ENCODE measurements around the gene MTA1. TPM values are rescaled to one million over a fixed set of nuclear protein-coding genes. Genes with fewer than 3 reads are reported as not detected.

Gene MTA1
- total and polyA plus RNA-seq, 2 donors = 32.5 to 80.8 TPM

DNA sequence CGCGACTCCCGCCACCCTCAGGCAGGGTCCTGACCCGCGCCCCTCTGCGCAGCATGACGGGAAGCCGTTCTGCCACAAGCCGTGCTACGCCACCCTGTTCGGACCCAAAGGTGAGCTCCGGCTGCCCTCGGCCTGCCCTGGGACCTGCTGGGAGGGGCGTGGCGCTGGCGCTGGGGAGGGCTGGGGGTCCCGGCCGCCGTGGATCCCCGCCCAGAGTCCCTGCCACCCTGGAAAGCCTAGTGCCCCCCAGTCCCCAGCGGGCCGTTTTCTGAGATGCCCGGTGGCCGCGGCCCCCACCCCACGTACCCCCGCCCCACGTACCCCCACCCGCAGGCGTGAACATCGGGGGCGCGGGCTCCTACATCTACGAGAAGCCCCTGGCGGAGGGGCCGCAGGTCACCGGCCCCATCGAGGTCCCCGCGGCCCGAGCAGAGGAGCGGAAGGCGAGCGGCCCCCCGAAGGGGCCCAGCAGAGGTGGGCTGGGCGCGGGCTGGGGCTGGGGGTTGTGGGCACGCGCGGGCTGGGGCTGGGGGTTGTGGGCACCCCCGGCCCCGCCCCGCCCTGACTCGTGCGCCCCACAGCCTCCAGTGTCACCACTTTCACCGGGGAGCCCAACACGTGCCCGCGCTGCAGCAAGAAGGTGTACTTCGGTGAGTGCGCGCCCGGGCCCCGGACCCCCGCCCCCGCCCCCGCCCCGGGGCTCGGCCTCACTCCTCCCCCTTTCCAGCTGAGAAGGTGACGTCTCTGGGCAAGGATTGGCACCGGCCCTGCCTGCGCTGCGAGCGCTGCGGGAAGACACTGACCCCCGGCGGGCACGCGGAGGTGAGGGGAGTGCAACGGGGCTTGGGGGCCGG, 59.0 kb downstream of the MTA1 start:
- Histone ChIP-seq H3K4me1 (ENCODE audit: control insufficient read depth in 2 of 2, insufficient read depth in 2 of 2, low read length in 2 of 2) (peaks cover 20 to 48% of the 10 kb centered on the region in 2 donors), H3K4me3 (ENCODE audit: low read length in 2 of 2) (no peak overlapping the region), H3K36me3 (ENCODE audit: control insufficient read depth in 2 of 2, insufficient read depth in 2 of 2, low read length in 1 of 2) (no peaks in the 10 kb centered on the region), H3K27ac (ENCODE audit: low read depth in 1 of 2, low read length in 1 of 2) (no peak overlapping the region), H3K9me3 (ENCODE audit: control insufficient read depth in 2 of 2, insufficient read depth in 1 of 2, low read length in 1 of 2) (peaks cover 8 to 30% of the 10 kb centered on the region in 2 donors), H3K27me3 (ENCODE audit: control insufficient read depth in 2 of 2, insufficient read depth in 1 of 2, low read length in 1 of 2) (peaks cover 66 to 95% of the 10 kb centered on the region in 2 donors)
- 45% methylated on average over 81 of the region's 81 CpGs for WGBS
- no peak for DNase-seq (ENCODE audit: low read depth in 6 of 9, low spot score in 9 of 9)

DNA sequence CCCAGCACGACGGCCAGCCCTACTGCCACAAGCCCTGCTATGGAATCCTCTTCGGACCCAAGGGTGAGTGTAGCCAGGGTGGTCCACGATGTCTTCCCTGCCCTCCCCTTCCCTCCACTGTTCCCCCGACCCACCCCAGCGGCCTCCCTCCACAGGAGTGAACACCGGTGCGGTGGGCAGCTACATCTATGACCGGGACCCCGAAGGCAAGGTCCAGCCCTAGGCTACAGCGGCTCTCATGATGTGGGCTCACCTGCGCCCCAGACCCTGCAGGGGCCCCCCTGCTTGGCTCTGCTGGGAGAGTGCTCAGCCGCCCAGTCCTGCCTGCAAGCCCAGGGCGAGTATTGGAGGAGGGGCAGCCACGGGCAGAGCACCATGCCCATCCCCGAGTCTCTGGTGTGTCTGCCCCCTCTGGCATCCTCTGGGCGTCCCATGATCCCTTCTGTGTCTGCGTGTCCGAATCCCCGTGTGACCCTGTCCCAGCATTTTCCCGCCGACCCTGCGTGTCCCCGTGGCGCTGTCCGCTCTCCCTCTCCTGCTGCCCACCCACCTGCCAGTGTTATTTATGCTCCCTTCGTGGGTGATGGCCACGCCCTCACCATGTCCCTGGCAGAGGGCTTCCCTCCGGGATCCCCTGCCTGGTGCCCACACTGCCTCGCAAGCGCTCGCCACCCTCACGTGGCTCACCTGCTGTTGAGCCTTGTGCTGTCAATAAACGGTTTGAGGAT, 60.0 kb downstream of the MTA1 start:
- H3K9me3 ChIP-seq (ENCODE audit: control insufficient read depth in 2 of 2, insufficient read depth in 1 of 2, low read length in 1 of 2) = peaks cover 8 to 26% of the 10 kb centered on the region in 2 donors
- H3K27ac ChIP-seq (ENCODE audit: low read depth in 1 of 2, low read length in 1 of 2) = no peak overlapping the region
- H3K4me3 ChIP-seq (ENCODE audit: low read length in 2 of 2) = no peak overlapping the region
- no peaks in the 10 kb centered on the region for H3K36me3 ChIP-seq (ENCODE audit: control insufficient read depth in 2 of 2, insufficient read depth in 2 of 2, low read length in 1 of 2)
- 57% methylated on average over 34 of the region's 34 CpGs for WGBS
- DNase-seq (ENCODE audit: low read depth in 6 of 9, low spot score in 9 of 9) = no peak
- H3K4me1 ChIP-seq (ENCODE audit: control insufficient read depth in 2 of 2, insufficient read depth in 2 of 2, low read length in 2 of 2) = peaks cover 21 to 50% of the 10 kb centered on the region in 2 donors
- peaks cover 57 to 98% of the 10 kb centered on the region in 2 donors for H3K27me3 ChIP-seq (ENCODE audit: control insufficient read depth in 2 of 2, insufficient read depth in 1 of 2, low read length in 1 of 2)

DNA sequence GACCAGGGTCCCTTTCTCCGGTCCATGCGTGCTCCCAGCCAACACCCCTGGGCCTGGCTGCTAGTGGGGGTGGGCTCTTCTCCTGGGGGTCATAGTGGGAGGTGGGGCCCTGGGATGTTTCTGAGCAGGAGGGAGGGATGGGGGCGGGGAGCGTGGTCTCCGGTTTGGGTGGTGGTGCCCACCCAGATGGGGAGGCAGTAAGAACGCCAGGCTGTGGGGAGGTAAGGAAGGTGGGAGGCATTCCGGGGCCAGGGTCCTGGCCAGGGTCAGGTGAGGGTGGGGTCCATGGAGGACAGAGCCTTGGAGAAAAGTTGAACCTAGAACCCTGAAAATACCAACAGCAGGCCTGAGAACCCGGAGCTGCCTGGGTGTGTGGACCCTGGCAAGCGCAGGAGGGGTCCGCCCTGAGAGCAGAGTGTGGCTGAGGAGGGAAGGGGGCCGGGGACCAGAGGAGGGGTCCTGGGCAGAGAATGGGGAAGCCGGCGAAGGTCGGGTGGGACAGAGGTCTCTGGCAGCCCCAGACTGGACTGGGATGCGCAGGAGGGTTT, 60.6 kb downstream of the MTA1 start:
- Histone ChIP-seq H3K4me1 (ENCODE audit: control insufficient read depth in 2 of 2, insufficient read depth in 2 of 2, low read length in 2 of 2) (peaks cover 18 to 49% of the 10 kb centered on the region in 2 donors), H3K27ac (ENCODE audit: low read depth in 1 of 2, low read length in 1 of 2) (no peak overlapping the region), H3K9me3 (ENCODE audit: control insufficient read depth in 2 of 2, insufficient read depth in 1 of 2, low read length in 1 of 2) (peaks cover 8 to 26% of the 10 kb centered on the region in 2 donors), H3K4me3 (ENCODE audit: low read length in 2 of 2) (no peak overlapping the region), H3K27me3 (ENCODE audit: control insufficient read depth in 2 of 2, insufficient read depth in 1 of 2, low read length in 1 of 2) (peaks cover 52 to 98% of the 10 kb centered on the region in 2 donors), H3K36me3 (ENCODE audit: control insufficient read depth in 2 of 2, insufficient read depth in 2 of 2, low read length in 1 of 2) (no peaks in the 10 kb centered on the region)
- 64% methylated on average over 15 of the region's 15 CpGs for WGBS
- DNase-seq (ENCODE audit: low read depth in 6 of 9, low spot score in 9 of 9) = no peak

DNA sequence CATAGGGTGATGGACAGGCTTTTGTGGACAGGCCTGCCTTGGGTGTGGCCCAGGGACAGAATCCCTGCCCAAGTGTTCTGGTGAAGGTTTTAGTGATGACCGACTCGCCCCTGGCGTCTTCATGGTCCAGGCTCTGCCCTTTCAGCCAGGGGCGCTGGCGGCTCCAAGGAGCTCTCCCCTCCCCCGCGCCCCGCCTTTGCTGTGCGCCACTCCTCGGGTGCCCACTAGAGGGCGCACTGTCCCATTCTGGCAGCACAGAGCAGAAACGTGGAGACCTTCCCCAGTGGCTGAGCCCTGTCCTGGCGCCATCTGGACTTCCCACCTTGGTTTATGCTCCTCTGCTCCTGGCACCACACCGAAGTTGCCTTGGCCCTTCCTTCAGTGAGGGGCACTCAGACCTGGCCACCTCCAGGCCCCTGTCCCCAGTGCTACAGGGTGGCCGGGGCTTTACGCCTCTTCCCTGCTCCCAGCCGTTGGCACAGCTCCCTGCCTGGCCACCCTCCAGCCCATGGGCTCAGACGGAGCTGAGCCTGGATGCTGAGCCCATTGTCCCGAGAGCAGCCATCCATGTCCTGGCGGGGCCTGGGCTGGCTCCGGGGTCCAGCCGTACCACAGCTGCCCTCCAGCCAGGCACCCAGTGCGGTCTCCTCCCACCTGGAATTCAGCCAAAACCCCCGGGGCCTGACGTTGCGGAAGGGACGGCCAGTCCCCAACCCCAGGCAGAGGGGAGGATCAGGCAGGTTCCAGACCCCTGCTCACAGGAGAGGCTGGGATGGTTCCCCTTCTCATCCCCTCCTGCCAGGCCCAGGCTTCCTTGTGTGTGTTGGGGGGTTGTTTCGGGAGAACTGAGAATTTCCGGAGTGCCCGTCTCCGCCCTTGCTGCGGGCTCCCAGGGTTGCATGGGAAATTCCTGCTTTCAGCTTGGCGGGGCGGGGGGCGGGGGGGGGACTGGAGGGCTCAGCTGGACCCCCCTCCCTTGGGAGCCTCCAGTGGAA, 61.5 kb downstream of the MTA1 start:
- peak overlapping the region in 1 of 2 donors; percentile 19 for H3K4me3 ChIP-seq (ENCODE audit: low read length in 2 of 2)
- peaks cover 18 to 48% of the 10 kb centered on the region in 2 donors for H3K4me1 ChIP-seq (ENCODE audit: control insufficient read depth in 2 of 2, insufficient read depth in 2 of 2, low read length in 2 of 2)
- peaks cover 8 to 26% of the 10 kb centered on the region in 2 donors for H3K9me3 ChIP-seq (ENCODE audit: control insufficient read depth in 2 of 2, insufficient read depth in 1 of 2, low read length in 1 of 2)
- H3K36me3 ChIP-seq (ENCODE audit: control insufficient read depth in 2 of 2, insufficient read depth in 2 of 2, low read length in 1 of 2) = no peaks in the 10 kb centered on the region
- WGBS = 2% methylated on average over 35 of the region's 35 CpGs
- H3K27ac ChIP-seq (ENCODE audit: low read depth in 1 of 2, low read length in 1 of 2) = peak overlapping the region; percentile 85 to 86
- DNase-seq (ENCODE audit: low read depth in 6 of 9, low spot score in 9 of 9) = peak in 6 of 9 donors; percentile 63 to 87 (median 76)
- peaks cover 49 to 98% of the 10 kb centered on the region in 2 donors for H3K27me3 ChIP-seq (ENCODE audit: control insufficient read depth in 2 of 2, insufficient read depth in 1 of 2, low read length in 1 of 2)

DNA sequence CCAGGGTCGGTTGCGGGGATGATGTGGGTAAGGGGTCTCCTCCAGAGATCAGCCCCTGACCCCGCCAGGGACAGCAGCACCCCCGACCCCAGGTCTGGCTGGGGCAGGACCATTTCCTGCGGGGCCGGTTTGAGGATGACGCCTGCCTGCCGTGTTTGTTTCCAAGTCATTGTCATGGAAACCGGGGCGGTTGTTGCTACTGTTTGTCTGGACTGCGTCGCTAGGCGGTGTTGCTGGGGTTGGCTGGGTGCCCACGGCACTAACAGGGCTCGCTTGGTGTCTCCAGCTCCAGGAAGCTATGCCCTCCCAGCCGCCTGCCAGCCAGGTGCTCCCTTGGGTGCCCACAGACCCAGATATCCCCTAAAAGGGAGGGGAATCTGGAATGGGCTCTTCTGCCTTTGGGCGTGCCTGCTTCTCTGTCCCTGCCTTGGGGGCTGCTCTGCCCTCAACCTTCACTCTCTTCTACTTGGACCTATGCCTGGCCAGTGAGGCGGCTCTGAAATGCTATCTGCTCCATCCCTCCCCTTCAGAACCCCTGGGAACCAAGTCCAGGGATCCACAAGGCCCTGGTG, 62.3 kb downstream of the MTA1 start:
- H3K9me3 ChIP-seq (ENCODE audit: control insufficient read depth in 2 of 2, insufficient read depth in 1 of 2, low read length in 1 of 2) = peaks cover 8 to 18% of the 10 kb centered on the region in 2 donors
- H3K4me1 ChIP-seq (ENCODE audit: control insufficient read depth in 2 of 2, insufficient read depth in 2 of 2, low read length in 2 of 2) = peaks cover 18 to 57% of the 10 kb centered on the region in 2 donors
- peak overlapping the region in 1 of 2 donors; percentile 19 for H3K4me3 ChIP-seq (ENCODE audit: low read length in 2 of 2)
- H3K27me3 ChIP-seq (ENCODE audit: control insufficient read depth in 2 of 2, insufficient read depth in 1 of 2, low read length in 1 of 2) = peaks cover 49 to 98% of the 10 kb centered on the region in 2 donors
- WGBS = 4% methylated on average over 18 of the region's 18 CpGs
- H3K36me3 ChIP-seq (ENCODE audit: control insufficient read depth in 2 of 2, insufficient read depth in 2 of 2, low read length in 1 of 2) = no peaks in the 10 kb centered on the region
- DNase-seq (ENCODE audit: low read depth in 6 of 9, low spot score in 9 of 9) = peak; percentile 78 to 95 (median 86)
- peak overlapping the region; percentile 85 to 86 for H3K27ac ChIP-seq (ENCODE audit: low read depth in 1 of 2, low read length in 1 of 2)

DNA sequence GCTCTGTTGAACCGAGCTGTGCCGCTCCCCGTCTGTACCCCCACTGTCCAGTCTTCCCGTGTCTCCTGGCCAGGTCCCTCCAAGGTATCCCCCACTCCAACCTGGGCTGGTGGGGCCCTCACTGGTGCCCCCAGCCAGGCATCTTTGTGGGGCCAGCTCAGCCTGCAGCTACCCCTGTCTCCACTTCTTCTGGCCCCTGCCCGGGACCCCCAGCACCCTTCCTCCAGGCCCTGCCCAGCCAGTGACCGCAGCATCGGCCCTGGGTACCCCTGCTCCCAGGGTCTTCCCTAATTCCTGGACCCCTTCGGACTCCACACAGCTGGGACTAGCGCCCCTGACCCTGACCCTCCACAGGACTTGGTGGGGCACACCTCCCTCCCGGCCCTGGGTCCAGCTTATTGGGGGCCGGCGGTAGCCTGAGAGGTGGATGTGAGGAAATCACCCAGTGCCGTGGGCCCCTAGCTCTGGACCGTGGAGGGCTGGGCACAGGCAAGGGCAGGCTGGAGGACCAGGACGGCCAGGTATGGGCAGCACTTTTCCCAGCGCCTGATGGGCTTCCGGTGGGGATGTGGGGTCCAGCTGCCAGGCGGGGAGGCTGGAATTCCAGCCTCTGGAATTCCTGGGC, 63.0 kb downstream of the MTA1 start:
- Histone ChIP-seq H3K4me1 (ENCODE audit: control insufficient read depth in 2 of 2, insufficient read depth in 2 of 2, low read length in 2 of 2) (peaks cover 18 to 62% of the 10 kb centered on the region in 2 donors), H3K9me3 (ENCODE audit: control insufficient read depth in 2 of 2, insufficient read depth in 1 of 2, low read length in 1 of 2) (peaks cover 5 to 12% of the 10 kb centered on the region in 2 donors), H3K27me3 (ENCODE audit: control insufficient read depth in 2 of 2, insufficient read depth in 1 of 2, low read length in 1 of 2) (peaks cover 49 to 99% of the 10 kb centered on the region in 2 donors), H3K27ac (ENCODE audit: low read depth in 1 of 2, low read length in 1 of 2) (peak overlapping the region; percentile 76 to 83), H3K4me3 (ENCODE audit: low read length in 2 of 2) (no peak overlapping the region), H3K36me3 (ENCODE audit: control insufficient read depth in 2 of 2, insufficient read depth in 2 of 2, low read length in 1 of 2) (no peaks in the 10 kb centered on the region)
- no peak for DNase-seq (ENCODE audit: low read depth in 6 of 9, low spot score in 9 of 9)
- 93% methylated on average over 18 of the region's 18 CpGs for WGBS

DNA sequence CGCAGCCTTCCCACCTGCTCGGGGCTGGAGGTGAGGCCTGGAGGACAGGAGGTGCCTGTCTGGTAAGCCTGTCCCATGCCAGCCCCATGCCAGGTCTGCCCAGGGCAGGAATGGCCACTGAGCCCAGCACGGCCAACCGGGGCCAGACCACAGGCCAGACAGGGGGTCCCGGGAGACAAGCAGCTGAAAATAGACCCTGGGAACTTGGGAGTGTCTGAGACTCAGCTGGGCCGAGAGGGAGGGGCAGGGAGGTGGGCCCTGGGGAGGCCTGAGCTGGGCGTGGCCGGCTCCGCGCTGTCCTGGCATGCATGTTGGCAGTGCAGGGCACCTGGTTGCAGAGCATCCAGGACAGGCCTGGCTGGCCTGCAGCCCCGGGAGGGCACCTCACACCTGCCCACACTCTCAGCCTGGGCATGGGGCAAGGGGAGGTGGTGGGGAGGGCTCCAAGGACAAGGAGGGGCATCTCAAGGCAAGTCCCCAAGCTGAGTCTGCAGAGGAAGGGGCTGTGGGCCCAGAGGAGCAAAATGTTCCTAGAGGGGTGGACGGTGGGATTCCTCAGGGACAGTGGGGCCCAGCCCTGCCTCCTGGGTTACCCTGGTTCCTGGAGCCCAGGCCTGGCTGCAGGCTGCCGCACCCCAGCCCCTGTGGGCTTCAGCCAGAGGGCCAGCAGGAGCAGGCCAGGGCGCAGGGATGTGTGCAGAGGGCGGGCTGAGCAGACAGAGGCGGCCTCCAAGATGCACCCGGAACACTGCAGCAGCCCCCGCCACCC, 63.9 kb downstream of the MTA1 start:
- H3K9me3 ChIP-seq (ENCODE audit: control insufficient read depth in 2 of 2, insufficient read depth in 1 of 2, low read length in 1 of 2) = peaks cover 0 to 7% of the 10 kb centered on the region in 2 donors
- peaks cover 41 to 96% of the 10 kb centered on the region in 2 donors for H3K27me3 ChIP-seq (ENCODE audit: control insufficient read depth in 2 of 2, insufficient read depth in 1 of 2, low read length in 1 of 2)
- H3K27ac ChIP-seq (ENCODE audit: low read depth in 1 of 2, low read length in 1 of 2) = no peak overlapping the region
- H3K4me1 ChIP-seq (ENCODE audit: control insufficient read depth in 2 of 2, insufficient read depth in 2 of 2, low read length in 2 of 2) = peaks cover 24 to 71% of the 10 kb centered on the region in 2 donors
- 90% methylated on average over 18 of the region's 18 CpGs for WGBS
- H3K36me3 ChIP-seq (ENCODE audit: control insufficient read depth in 2 of 2, insufficient read depth in 2 of 2, low read length in 1 of 2) = no peaks in the 10 kb centered on the region
- DNase-seq (ENCODE audit: low read depth in 6 of 9, low spot score in 9 of 9) = no peak
- no peak overlapping the region for H3K4me3 ChIP-seq (ENCODE audit: low read length in 2 of 2)
